Fibroblast of peridontal ligament (primary cell): ENCODE data around the gene ACTA2.

ENCODE experiments used
- DNase-seq: peaks from one replicate; pipeline ENCODE4 v3.0.0-alpha.2; 2010; ENCODE audit errors: extremely low read depth

ACTA2 gene

DNA sequence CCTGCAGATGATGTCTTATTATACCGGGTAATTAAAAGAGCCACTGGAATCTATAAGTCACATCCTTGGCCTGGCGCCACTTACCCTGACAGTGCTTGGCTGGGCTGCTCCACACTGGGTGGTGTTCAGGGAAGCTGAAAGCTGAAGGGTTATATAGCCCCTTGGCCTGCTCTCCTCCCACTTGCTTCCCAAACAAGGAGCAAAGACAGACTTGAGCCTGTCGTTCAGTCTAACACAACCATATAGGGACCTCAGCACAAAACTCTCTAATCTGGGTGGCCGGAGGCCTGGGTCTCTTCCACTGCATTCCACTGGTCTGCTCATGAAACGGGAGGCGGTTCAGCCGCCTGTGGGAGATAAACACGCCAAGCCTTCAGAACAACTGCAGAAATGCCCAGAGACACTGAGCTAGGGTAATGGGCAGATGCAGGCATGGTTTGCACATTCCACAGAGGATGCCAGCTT lies at the start of gene ACTA2:
Gene ACTA2, minus strand, starts transcription at position 127 of the 465 bp plus-strand sequence. CDS start 3,843 bp downstream, outside the sequence.
- peak; percentile 84 for DNase-seq

DNA sequence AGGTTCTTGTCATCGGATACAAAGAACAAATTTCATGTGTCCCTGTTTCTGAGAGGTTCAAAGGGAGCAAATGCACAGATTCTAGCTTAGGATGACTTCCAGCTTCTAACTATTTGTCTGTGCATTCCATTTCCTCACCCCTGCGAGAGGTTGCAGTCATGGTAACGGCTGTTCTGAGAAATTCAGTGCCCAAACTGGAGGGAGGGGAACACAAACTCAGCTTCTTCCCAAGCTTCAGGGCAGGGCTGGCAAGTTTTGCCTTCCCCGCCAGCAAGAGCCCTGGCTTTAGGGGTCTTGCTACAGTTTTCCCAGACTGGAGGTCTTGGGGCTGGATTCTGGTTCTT lies 49.1 kb upstream of the ACTA2 start:
- peak; percentile 51 for DNase-seq

DNA sequence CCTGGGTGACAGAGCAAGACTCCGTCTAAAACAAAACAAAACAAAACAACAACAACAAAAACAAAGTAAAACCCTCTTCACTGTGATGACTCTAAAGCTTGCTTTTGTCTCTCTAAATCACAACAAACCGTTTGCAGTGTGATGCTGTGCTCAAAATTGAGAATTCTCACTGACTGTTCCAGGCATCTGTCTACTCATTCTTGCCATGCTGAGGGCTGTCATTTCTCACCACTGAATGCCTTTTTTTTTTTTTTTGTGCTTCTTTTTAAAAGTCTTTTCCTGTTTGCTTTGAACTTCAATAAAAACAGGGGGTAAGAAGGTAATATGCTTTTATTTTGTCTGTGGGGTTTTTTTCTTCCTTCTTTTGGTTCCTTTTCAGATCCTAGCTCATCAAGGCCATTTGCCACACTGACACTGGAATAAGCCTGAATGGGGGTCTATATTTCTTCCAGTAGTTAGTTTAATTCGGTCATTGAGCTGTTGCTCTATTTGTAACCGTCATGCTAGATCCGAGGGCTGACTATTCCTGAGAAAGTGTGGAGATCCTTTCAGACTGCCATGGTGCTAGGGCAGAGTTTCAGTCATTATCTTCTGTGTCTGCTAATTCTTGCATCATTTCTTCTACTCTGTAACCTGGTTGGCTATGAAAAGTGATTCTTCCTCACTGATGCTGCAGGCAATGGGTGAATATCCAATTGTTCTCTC lies 48.6 kb upstream of the ACTA2 start:
- DNase-seq, result no peak

DNA sequence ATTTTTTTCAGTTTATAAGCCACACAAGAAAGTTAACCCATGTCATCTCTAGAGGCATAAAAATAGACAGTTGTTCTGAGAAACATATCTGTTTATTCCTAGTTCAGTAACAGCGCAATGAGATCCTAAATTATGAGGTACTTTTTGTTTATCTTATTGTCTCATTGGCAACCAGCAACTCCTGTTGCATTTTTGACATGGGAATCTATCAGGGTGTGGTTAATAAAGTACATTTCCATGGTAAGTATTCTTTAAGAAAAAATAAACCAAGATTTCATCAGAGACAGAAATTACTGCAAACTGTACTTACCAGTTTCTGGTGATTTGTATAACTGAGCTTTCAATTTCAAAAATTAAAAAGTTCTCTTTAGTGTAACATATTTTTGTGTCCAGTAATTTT lies 47.1 kb upstream of the ACTA2 start:
- DNase-seq, result peak; percentile 60

DNA sequence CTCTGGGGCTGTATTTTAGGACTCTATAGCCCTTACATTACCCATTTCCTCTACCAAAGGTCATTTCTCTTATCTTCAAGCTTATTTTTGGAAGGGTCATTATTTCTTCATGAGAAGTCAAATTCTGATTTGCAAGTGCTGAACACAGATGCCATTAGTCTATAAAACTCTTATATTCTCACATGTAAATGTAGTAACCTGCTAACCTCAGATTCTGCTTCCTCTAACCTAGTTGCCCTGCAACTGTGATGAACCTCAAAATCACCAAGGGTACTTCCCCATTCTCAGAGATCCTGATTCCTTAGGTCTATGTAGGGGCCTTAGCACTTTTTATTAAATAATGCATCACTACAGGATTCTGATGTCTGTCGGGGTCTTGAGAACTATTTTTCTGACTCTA lies 44.4 kb upstream of the ACTA2 start:
- no peak for DNase-seq

DNA sequence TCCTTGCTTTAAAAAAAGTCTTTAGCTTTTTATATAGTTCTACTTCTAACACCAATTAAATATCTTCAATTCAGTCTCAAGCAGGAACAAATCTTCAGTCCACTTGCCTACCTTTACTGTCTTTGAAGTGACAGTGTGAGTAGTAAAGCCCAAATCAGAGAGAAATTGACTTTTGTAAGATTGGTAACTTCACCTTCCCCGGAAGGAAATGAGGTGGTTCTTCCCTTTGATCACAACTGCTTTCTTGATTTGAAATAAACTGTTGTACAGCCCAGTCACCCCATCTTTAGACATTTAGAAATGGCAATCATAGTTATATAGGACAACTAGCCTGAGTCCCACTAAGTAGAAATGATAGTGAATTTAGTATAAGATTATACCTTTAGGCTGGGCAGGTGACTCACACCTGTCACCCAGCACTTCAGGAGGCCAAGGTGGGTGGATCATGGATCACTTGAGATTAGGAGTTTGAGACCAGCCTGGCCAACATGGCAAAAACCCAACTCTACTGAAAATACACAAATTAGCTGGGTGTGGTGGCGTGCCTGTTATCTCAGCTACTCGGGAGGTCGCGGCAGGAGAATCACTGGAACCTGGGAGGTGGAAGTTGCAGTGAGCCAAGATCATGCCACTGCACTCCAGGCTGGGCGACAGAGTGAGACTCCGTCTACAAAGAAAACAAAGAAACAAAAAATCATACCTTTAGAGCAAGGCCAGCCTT lies 42.7 kb upstream of the ACTA2 start:
- no peak for DNase-seq

DNA sequence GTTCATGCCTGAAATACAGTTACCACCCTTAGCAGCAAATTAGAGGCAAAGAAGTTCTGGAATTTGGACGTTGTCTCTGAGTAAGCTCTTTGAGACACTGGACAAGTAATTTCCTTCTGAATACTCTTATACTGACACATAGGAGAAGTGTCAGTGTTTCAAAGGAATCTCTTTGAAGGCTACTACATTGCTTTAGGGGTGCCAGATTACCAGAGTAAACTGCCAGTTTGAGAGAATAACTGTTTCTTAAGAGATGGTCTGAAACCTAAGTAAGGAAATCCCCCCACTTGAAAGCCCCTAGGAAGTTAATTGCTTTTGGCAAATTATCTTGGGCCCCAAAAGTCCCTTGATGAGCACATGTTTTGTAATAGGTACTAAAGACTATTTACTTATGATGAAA lies 41.4 kb upstream of the ACTA2 start:
- no peak for DNase-seq

DNA sequence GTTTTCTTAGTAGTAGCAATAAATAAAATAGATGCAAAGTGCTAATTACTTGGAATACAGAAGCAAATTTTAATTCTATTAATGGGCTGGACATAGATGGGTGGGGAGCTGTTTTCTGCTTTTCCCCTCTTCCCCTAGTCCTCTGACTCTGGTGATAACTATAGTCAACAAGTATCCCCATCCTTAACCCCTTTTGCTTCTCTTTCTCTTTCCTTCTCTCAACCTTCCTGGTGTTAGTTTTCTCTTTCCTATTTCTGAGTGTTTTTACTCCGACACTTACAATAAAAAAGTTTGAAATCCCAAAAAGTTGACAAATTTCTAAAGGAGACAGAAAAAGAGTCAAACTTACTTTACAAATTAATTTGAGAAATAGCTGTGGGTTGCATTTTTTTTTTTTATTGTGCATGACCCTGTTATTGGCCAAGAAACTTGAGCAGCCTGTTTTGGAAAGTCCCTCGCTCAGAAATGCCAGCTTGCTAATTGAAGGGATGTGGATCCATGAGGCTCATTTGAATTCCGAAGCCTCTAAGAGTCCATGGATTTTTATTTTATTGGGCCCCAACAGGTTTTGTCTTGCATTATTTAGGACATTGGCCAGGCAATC lies 40.5 kb upstream of the ACTA2 start:
- peak; percentile 79 for DNase-seq

DNA sequence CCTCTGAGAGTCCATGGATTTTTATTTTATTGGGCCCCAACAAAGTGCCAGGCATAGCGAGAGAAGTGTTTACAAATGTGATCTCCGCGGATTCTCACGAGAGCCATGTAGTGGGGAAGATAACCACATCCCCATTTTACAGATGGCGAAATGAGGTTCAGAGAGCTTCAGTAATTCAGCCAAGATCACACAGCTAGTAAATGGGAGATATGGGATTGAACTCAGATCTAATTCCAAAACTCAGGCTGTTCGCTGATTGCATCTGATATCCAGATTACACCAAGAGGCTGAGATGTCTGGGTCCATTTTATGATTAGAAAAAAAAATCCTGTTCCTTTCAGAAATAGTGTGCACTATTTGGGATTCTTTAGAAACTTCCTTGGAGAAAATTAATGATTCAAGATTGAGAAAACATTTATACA lies 39.3 kb upstream of the ACTA2 start:
- no peak for DNase-seq

DNA sequence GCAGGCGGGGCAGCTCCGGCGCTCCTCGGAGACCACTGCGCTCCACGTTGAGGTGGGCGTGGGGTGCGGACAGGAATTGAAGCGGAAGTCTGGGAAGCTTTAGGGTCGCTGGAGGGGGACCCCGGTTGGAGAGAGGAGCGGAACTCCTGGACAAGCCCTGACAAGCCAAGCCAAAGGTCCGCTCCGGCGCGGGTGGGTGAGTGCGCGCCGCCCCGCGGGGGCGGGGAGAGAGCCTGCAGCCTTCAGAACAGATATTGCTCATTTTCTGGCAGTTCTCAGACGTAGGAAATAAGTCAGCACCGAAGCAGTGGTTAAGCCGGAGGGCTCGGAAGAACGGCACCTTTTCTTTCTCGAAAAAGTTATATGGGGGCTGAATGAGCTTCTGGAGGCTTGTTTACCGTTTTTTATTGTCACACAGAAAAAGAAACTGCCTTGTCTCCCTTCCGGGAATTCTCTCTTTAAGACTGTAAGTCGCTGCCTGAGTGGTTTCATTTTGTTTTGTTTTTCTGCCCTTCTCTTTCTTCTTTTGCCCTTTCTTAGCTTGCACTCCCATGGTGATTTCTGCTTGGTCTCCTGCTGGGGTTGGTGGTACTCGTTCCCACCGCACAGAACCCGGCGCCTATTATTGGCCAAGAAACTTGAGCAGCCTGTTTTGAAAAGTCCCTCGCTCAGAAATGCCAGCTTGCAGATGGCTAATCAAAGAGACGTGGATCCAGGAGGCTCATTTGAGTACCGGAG lies 38.8 kb upstream of the ACTA2 start:
- DNase-seq, result peak; percentile 71

DNA sequence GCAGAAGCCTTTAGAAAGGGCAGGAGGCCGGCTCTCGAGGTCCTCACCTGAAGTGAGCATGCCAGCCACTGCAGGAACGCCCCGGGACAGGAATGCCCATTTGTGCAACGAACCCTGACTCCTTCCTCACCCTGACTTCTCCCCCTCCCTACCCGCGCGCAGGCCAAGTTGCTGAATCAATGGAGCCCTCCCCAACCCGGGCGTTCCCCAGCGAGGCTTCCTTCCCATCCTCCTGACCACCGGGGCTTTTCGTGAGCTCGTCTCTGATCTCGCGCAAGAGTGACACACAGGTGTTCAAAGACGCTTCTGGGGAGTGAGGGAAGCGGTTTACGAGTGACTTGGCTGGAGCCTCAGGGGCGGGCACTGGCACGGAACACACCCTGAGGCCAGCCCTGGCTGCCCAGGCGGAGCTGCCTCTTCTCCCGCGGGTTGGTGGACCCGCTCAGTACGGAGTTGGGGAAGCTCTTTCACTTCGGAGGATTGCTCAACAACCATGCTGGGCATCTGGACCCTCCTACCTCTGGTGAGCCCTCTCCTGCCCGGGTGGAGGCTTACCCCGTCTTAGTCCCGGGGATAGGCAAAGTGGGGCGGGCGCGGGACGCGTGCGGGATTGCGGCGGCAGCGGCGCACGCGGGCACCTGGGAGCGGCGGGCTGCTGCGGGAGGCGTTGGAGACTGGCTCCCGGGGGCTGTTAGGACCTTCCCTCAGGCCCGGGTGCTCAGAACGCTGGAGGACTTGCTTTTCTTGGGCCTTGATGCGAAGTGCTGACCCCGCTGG lies 38.0 kb upstream of the ACTA2 start, which contains the start of gene FAS:
Gene FAS, plus strand, starts transcription at position 415 of the 777 bp plus-strand sequence. Its CDS starts 79 bp downstream, at position 494.
- peak; percentile 70 for DNase-seq

DNA sequence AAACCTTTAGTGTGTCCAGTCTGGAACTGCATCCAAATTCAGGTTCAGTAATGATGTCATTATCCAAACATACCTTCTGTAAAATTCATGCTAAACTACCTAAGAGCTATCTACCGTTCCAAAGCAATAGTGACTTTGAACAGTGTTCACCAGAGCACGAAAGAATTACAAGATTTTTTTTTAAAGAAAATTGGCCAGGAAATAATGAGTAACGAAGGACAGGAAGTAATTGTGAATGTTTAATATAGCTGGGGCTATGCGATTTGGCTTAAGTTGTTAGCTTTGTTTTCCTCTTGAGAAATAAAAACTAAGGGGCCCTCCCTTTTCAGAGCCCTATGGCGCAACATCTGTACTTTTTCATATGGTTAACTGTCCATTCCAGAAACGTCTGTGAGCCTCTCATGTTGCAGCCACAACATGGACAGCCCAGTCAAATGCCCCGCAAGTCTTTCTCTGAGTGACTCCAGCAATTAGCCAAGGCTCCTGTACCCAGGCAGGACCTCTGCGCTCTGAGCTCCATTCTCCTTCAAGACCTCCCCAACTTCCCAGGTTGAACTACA lies 37.3 kb upstream of the ACTA2 start:
- peak; percentile 96 for DNase-seq

DNA sequence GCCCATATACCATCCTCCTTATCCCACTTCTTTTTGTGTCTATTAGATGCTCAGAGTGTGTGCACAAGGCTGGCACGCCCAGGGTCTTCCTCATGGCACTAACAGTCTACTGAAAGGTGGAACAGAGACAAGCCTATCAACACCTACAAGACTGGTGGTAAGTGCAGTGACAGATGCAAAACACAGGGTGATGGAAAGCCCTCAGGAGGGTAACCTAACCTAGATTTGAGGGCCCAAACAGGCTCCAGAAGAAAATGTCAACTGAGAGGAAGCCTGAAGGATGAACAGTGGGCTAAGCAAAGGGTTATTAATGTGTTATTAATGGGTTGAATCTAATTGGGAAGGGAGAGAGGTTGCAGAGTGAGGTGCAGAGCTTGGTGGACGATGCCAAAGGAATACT lies 36.9 kb upstream of the ACTA2 start:
- DNase-seq, result no peak

DNA sequence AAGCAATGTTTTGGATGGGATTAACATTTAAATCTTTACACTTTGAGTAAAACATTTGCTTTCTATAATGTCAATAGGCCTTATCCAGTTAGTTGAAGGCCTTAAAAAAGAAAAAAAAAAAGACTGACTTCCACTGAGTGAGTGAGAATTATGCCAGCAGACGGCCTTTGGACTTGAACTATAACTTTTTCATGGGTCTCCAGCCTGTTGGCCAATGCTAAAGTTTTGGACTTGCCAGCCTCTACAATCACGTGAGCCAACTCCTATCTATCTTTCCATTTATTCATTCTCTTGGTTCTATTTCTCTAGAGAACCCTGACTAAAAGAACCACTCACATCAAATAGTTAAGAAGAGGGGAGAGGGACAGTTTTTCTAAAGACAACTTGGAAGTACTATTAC lies 35.3 kb upstream of the ACTA2 start:
- no peak for DNase-seq

DNA sequence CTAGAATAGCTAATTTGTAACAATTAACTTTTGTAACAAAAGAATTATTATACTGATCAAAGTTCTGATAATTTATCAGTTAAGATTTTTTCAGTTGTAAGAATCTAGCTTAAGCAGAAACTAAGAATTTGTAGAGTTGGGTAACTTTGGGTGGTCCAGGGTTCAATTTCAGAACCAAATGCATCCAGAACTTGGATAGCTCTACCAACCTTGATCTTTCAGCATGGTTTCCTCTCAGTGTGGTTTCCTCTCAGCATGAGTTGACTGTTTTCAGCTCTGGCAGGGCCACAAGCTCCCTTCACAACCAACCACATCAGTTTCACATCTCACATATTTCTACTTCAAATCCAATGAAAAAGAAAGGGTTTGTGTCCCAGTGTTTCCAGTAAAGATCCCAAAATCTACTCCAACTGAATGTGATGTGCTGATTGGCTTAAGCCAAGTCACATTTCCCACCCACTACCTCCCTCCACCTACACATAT lies 34.7 kb upstream of the ACTA2 start:
- peak; percentile 55 for DNase-seq

DNA sequence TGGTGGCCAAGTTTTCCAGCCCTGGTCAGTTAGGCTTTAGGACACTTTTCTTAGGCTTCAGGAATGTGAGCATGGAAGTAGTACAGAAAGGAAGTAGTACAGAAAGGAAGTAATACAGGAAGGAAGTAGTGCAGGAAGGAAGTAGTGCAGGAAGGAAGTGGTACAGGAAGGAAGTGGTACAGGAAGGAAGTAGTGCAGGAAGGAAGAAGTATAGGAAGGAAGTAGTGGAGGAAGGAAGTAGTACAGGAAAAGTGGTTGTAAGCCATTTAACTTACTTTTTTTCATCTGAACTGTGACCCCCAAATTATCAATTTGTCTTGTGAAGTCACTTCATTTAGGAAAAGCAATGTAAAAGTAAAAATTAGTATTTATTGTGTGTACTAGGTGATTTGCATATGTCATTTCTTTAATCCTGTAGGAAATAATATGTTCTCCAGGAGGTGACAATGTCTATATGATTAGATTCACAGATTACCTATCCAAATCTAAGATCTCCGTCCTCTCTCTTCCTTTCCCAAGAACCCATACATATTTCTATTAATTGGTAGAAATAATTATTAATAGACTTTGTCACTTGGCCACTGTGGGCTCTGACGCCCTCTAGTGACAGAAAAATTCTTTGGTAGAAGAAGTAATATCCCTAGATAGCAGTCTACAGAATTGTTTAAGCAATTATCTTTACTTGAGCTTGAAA lies 34.1 kb upstream of the ACTA2 start:
- DNase-seq, result peak; percentile 59

DNA sequence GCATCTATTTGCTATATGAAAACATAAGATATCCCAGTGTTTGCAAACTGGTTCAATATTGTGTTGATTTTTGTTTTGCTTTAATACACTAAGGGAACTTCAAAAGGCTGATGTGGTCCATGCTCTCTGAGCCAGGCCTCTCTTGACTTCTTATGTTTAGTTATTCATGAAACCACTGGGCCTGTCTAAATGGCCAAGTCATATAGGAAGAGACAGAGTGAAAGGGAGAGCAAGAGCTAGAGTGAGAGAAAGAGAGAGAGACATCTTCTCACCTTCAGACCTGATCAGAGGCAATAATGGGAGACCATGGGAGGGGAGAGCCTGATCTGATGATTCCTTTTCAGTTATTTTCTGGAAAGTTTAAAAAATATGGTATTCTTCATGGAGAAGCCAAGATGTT lies 32.0 kb upstream of the ACTA2 start:
- DNase-seq, result no peak

DNA sequence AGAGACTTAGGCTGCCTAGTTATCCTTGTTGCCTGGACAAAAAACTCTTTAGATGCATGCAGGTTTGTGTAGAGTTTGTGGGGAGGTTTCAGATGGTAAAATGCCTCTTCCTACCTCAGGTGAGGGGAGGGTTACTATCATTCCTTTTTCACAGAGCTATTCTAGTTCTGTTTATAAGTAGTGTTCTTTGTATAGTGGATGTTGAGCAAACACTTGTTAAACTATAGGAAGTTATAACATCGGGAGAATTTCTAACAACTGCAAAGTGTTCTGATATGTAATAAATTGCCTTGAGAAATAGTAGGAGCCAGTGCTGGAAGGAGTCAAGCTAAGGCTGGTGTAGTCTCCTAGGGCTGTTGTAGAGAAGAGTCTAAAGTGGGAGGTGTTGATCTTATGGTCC lies 31.4 kb upstream of the ACTA2 start:
- DNase-seq, result no peak

DNA sequence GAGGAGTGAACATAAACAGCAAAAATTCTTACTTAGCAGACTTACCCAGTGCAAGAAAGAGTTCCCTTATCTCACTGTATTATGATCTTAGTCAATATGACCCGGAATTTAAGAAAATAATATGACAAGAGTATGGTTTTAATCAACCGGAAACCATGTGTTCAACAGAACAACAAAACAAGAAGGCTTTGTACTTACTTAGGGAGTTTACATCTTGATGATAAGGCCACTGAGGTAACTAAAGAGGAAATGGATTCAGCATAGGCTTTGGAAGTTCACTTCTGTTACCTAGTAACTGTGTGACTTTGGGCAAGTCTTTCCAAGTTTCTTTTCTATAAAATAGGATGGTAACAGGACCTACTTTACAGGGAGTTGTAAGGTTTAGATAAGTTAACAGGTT lies 30.6 kb upstream of the ACTA2 start:
- no peak for DNase-seq

DNA sequence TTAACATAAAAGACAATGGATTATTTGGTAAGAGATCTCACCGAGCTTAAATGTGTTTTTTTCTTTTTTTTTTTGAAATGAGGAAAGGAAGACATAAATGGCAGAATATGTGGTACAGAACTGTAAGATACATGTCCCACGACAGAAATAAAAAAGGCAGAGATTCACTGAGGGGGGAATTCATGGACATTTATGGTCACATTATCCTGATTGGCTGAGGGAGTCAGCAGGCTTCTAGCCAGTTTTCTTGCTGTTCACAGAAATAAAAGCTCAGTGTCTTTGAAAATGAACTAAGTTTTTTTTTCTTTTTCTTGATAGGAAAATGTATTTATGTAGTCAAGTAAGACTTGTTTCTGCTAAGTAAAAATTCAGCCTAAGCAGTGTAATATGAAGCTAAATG lies 29.8 kb upstream of the ACTA2 start:
- no peak for DNase-seq
